Fibroblast of skin of back (primary cell): ENCODE data around the gene MELTF. TPM values are rescaled to one million over a fixed set of nuclear protein-coding genes. Genes with fewer than 3 reads are reported as not detected.
"Not testable (repeated sequence)": the region's sequence is repeated elsewhere in the genome, so short reads cannot be mapped to it uniquely, and the experiment has no call there.

Experiments used
- DNase-seq: peaks from one replicate; pipeline ENCODE4 v3.0.0-alpha.2; 2013
- polyA plus RNA-seq, 2 experiments: library from polyadenylated mRNA; unstranded; fragments of 120-200 nt; gene quantifications; one replicate each; pipeline ENCODE4 v1.2.1, GENCODE V29; 2013; ENCODE audit not compliant: insufficient read length in 2 of 2

The MELTF gene
- 4.5 TPM for polyA plus RNA-seq (2013, experiment 1 of 2; ENCODE audit: insufficient read length)
- polyA plus RNA-seq (2013, experiment 2 of 2; ENCODE audit: insufficient read length), result 5.0 TPM

DNA sequence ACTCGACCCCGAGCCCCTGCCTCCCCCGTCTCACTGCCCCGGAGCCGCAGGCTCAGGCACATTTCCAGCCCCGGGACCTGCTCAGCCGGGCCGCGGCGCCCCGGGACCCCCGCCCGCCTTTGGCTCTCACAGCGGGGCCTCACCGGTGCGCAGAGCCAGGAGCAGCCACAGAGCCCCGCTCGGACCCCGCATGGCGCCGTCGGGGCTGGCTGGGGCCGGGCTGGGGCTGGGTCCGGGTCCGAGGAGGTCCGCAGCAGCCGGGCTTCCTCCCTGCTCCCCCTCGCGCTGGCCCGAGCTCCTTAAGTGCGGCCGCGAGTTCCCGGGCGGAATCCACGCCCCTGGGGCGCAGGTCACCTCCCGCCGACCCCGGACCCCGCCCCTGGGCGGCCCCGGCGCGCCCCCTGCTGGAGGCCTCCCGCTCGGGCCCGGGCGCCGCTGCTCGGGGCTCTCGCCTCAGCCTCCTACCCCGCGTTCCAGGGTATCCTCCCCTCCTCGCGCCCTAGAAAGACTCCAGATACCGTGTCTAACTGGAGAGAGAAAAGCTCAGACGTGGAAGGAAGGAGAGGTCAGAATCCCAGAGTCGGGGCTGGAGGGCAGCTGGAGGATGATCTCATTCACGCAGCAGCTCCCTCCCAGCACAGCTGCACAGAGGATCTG is at the start of gene MELTF:
Gene MELTF (minus strand): TSS at position 307 of the 657 bp plus-strand sequence. CDS start 115 bp downstream, at position 192.
- DNase-seq, result peak; percentile 52

DNA sequence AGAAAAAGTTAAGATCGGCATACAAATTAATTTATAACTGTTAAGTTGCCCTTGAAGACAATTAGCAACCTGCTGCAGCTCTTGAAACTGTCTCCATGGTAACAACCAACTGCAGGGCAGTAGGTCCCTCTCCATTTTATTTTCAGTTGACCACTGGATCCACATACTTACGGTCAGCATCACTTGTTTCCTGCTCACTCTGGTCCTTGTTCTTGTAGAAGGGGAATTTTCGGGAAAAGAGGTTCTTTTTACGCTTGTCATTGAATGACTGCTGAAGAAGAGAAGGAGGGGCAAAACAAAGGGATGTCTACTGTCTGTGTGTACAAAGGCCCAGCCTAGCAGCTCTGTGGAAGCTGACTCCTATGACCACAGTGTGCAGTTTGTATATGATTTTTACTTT is 46.8 kb upstream of the MELTF start:
- no peak for DNase-seq

DNA sequence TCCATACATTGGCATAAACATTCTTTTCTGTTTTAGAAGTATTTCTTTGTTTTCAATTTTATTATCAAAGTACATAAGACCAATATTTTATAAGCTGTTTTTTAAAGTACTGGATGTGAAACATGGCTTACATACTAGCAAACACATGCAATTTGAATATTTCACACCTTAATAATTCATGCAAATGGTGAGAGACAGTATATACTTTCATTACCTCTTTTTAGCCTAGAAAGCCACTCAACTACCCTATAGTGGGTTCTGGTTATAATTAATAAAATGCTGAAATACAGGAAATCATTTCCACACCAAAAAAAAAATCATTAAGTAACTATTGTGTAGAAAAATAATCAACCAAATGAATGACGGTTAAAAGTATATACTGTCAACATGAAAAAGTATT is 38.5 kb upstream of the MELTF start:
- no peak for DNase-seq

DNA sequence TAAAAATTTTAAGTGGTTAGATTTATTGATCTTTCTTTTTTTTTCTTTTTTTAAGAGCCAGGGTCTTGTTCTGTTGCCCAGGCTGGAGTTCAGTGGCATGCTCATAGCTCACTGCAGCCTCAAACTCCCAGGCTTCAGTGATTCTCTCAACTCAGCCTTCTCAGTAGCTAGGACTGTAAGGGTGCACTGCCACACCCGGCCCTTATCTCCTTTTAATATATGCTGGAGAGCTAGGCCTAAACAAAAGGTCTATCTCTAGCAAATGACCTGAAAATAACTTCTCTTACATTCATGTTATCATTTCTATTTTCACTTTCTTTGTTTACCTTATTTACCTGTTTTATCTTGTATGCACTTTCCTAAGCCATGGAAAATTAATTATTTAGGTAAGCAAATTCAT is 35.2 kb upstream of the MELTF start:
- no peak for DNase-seq

DNA sequence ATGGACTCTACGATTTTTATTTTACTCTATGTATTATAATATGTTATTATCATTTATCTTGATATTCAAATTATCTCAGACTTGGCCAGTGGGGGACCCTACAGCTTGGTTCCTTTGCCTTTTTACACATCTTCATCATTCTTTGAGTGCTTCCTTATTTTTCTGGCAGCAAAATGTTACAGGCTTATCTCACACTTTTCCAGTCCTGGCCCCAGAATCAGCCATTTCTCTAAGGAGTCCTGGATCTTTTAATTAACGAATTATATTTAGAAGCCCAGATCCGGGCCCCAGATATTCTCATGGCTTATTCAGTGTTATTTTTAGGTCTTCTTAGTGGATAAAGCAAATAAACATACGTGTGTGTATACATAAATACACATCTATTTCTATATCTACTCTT is 32.8 kb upstream of the MELTF start:
- no peak for DNase-seq

DNA sequence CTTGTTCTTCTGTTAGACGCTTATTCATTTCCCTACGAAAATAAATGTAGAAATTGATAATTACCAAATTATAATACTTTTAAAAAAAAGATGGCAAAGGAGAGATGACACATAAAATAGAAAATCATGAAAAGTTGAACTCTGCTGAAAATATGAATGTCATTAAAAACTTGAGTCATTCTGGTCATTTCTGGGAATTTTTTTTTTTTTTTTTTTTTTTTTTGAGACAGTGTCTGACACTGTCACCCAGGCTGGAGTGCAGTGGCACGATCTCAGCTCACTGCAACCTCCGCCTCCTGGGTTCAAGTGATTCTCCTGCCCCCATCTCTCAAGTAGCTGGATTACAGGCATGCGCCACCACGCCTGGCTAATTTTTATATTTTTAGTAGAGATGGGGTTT is 22.0 kb upstream of the MELTF start:
- not testable (repeated sequence) for DNase-seq

DNA sequence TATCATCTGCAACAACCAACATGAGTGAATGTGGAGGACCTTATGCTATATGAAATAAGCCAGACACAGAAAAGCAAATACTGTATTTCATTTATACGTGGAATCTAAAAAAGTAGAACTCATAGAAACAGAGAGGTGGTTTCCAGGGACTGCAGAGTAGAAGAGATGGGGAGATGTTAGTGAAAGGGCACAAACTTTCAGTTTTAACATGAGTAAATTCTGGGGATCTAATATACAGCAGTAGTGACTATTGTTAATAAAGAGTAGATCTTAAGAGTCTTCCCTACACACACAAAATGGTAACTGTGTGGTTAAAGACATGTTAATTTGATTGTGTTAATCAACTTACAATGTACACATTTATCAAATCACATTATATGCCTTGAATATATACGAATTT is 20.9 kb upstream of the MELTF start:
- no peak for DNase-seq

DNA sequence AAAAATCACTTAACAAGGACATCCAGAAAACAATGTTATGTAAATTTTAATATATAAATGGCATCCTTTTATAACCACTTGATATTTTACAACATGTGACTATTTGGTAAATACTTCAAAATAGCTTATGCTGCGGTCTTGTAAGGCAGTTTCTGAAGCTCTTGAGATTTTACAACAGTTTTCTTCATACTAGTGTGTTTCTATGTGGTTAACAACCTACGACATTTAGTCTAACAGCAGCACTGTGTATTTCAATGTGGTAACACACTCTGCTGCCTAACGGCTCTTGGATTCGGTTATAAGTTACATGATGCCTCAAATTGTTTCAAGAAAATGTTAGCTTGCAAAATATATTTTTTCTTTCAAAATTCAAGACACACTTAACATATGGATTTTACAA is 12.9 kb upstream of the MELTF start:
- no peak for DNase-seq

DNA sequence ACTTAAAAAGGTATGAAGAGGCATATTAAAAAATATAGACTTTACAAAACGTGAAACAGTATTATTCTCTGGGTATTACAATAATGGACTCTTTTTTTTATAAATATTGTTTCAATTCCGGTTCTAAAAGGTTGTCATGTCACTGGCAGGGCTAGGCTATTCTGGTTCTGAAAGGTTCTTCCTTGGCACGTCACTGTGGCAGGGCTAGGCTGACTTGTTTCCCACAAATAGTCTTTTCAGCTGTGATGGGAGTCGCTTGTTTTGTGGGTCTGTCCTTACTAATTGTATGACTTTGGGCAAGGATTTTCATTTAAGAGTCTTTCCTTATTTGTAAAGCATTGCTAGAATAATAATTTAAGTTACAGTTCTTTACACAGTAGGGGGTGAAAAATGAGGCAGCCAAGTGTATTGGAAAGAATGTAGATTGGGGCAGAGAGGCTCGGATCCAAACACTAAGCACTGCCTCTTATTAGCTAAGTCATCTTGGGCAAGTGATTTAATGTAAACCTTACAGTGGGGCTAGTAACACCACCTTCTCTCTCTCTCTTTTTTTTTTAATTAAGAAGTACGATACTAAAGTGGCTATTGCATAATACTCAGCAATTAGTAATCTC is 12.4 kb upstream of the MELTF start:
- DNase-seq, result peak; percentile 31

DNA sequence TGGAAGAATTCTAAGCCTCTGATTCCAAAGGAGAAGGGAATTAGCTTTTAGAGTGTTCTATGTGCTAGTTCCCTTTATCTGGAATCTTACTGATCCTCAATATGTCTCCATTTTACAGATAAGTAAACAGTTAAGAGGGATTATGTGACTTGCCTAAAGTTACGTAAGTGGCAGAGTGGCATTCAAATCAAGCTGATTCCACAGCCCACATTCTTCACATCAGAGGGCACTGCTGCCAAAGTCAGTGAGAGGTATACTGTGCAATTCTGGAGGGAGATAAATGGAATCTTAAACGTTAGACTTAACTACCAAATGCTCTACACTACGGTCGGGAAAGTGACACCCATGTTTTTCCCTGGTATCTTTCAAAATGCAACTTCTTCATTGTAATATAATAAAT is 11.0 kb upstream of the MELTF start:
- DNase-seq, result no peak

DNA sequence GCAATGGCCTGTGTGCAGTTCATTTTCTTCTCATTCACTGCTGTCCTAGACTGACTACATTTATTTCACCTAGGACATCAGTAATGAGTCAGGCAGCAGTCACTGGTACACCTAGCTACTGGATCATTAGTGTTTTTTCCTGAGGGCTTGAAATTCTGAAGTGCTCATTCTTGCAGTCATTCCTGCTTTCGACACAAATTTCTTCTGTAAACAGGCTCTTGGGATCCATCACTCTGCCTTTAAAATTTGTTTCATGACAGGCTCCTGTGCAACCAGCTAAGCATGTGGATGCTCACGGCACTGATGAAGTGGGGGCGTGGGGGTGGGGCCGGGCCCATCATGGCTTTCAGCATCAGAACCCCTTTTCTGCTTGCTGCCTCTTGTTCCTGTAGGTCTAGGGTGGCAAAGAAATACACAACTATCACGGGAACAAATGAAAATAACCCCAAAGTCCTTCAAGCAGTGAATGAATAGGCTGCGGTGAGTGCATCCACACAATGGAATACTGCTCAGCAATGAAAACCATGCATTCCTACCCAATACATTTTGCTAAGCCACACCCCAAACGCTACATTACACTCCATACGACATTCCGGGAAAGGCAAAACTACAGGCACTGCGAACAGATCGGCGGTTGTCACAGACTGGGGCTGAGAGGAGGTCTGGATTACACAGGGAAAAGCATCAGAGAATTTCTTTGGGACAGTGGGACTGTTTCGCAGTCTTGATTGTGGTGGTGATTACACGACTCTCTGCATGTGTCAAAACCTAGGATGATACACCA is 9.3 kb upstream of the MELTF start:
- DNase-seq, result no peak

DNA sequence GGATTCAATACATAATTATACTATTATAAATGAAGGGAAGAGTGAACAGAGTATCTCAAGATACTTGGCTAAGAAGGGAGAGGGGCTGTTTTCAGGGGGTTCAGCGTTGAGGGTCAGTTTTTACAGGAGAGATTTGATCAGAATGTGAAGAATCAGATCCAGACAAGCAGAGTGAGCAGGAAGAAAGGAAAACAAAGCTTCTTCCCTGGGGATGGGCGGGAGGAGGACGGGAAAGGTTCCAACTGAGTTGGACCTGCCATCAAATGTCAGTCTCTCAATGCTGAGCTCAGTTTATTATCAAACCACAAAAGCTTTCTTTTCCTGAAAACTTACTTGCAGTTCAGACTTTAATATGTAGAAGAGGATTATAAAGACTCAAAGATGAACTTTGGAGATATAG is 6.0 kb upstream of the MELTF start:
- DNase-seq, result no peak

DNA sequence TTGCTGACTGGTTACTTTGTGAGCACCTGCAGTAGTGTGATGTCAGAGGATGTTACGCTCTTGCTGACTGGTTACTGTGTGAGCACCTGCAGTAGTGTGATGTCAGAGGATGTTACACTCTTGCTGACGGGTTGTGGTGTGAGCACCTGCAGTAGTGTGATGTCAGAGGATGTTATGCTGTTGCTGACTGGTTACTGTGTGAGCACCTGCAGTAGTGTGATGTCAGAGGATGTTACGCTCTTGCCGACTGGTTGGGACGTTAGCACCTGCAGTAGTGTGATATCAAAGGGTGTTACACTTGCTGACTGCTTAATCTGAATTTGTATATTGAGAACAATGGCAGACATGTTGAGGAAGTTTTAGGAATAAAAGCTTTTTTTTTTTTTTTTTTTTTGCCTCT is 5.2 kb upstream of the MELTF start:
- not testable (repeated sequence) for DNase-seq

DNA sequence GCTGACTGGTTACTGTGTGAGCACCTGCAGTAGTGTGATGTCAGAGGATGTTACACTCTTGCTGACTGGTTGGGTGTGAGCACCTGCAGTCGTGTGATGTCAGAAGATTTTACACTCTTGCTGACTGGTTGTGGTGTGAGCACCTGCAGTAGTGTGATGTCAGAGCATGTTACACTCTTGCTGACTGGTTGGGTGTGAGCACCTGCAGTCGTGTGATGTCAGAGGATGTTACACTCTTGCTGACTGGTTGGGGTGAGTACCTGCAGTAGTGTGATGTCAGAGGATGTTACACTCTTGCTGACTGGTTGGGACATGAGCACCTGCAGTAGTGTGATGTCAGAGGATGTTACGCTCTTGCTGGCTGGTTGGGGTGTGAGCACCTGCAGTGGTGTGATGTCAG is 4.1 kb upstream of the MELTF start:
- DNase-seq, result not testable (repeated sequence)

DNA sequence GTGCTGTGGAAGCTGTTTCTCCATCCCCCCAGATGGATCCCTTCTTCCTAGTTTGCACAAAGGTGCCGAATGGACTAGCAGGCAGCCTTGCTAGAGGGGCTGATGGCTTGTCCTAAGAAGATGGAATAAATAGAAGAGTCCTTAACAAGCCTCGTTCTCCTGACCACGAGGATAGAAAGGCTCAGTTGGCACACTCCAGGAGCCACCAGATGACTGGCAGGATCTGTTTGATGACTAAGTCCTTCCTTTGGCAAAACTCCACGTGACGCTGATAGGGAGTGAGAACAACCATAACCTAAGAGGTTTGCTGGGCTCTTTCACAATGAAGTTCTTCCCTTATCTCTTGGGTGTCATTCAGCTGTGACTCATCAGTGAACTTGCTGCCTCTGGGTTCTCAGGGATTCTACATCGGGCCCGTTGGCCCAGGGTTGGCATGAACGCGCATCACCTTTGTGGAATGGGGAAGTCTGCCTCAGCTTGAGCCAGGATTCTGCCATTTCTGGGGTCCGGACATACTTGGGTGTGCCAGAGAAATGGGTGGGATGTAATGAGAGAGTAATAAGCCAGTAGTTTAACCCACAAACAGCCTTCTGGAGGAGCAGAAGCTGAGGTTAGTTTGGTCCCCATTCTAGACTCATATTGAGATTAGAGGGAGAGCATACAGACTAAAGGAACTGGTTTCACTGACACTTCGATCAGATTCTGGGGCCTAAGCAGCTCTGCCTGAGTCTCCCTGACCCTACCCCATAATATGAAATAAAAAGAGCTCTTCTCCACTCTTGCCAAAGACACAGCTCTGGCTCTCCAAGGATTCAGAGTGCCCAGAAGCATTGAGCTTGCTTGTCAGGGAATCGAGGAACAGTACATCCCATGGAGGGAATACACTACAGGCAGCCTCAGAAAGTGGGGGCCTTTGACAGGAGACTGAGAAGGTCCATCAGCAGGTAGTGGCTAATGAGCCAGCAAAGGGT is 2.0 kb upstream of the MELTF start:
- DNase-seq, result peak; percentile 98

DNA sequence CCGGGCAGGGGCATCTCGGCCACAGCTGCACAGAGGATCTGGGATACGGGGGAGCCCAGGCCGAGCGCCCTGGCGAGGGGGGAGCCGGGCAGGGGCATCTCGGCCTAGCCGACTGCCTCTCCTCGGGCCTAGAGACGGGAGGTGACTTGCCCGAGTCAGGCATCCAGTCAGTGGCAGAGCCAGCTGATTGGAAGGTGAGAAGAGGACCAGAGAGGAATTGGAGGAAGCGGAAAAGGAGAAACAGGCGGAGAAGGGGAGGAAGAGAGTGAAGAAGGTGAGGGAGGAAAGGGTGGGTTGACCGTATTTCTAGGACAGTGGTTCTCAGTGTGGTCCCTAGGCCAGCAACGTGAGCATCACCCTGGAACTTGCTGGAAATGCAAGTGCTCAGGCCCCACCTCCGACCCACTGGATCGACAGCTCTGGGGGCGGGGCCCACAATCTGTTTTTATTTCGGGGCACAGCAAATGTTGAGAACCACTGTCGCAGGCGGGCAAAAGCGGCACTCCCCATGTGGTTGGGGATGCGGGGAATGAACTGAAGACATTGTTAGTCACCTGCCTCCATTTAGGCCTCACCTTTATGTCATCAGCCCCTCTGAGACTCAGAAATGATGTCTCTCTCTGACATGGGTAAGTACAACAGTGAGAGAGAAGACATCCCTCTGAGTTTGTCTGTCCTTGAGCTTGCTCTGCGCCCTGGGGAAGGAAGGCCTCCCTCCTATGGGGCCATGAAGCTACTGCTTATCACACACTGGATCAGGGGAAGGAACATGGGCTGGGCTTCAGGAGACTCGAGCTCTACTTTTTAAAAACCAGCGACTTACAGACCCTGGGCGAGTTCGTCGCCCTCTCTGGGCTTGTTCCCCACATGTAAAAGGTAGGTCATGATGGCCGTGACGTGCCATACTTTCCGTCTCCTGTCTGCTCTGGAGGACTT is 1.0 kb upstream of the MELTF start:
- DNase-seq, result no peak

DNA sequence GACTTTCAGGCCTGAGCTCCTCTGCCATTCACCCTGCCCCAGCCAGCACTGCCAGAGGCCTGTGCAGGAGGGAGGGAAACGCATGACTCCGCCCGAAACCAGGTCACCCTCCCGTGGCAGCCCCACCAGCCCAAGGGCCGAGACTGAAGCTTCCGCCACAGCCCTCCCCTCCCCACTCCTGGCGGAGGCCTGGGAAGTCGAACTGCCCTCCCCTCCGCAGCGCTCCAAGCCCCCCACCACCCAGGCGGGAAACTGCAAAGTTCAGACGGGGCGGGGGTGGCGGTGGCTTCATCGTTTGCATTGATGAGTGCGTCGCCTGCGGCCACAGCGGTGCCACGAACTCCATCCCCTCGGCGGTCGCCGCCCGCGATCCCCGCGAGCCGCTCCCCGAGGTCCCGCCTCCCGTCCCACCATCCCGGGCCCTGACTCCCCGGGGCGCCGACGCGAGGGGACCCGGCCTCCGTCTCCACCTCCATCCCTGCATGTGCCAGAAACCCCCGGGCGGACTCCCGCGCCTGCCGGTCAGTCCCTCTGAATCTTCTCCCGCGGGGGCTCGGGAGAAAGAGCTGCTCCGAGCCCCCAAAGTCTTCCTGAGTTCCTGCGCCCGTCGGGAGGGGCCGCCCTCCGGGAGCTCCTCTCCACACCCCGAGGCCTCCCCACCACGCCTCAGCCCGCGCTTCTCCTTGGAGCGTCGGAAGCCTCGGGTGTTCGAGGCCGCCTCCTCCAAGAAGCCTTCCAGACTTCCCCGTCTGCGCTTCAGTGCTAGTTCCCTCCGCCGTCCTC is 698 bp downstream of the MELTF start:
- no peak for DNase-seq

DNA sequence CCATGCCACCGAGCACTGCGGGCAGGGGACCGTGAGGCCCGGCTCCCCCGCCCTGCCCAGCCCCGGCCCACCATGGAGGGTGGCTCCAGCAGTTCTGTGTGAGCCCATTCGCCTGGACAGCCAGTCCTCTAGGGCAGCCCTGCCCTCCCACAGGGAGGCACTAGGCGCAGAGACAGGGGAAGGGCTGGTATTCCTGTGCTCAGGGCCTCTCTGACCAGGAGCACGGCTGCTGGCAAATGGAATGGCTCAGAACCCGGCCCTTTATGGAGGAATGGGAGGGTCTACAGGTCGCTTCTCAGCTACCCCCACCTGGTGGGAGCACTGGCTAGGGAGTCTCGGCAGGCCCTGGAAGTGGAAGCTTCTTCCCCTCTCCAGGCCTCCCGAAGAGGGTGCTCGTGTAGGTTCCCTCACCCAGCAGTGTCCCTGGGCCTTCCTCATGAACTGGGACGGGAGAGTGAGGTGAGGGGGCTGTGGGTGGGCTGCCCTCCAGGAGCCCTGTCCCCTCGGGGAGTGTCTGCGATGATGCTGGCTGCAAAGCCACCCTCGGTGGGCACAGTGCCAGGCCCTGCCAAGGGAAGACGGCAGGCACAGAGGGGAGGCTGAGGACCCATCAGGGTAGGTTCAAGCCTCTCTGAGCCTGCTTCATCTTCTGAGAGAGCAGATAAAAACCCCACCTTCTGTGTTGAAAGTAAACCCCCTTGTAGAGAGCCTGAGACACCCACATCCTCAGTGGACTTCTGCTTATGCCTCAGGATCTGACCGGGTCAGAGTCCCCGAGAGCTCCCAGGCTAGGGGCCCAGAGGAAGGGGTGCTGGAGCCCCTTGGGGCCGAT is 1.5 kb downstream of the MELTF start:
- DNase-seq, result no peak

DNA sequence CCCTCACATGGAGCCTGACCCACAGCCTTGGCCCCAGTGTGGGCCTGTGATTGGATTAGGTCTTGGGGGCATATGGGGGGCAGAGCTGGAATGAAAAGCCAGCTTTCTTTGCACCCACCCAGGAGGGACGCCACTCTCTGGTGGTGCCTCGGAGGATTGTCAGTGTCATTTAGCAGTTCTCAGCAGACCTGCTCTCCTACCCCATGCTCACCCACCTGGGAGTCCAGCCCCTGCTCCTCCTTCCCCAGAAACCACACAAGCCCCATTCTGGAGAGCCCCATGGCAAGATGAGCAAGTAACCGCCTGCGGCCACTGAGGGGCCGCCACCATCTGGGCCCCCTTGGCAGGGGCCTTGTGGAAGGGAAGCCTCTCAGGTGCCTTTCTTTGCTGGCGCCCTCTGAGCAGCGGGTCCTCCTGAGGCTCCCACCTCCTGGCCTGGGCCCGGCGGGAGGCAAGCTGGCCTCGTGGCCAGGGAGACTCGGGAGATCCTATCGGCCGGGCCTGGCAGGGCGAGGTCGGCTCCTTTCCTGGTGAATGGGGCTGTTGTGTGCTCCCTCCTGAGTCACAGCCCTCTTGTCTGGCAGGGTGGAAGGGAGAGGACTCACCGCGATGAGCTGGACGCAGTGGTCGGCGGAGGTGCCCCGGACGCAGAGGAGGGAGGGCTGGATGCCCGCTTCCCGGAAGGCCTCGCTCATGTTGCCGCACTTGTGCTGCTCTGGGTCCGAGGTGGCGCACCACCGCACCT is 2.3 kb downstream of the MELTF start:
- DNase-seq, result no peak
